DND-41 (cell line): ENCODE measurements around the gene FCRL2.

Source experiments
- ATAC-seq: fragments of 200-7000 bp; cut with Tn5 transposase; 3 replicates; pipeline ENCODE4 v1.9.1; 2021; ENCODE audit warnings: low read depth; ENCODE audit not compliant: insufficient read depth
- DNase-seq: peaks from one replicate; pipeline ENCODE4 v3.0.0-alpha.2; 2020
- H2AFZ ChIP-seq: 2 replicates; pipeline ENCODE4 v1.6.0; 2012; ENCODE audit warnings: low read depth, low read length
- H3K27ac ChIP-seq: 2 replicates; pipeline ENCODE4 v1.5.1; 2012; ENCODE audit warnings: low read length, inconsistent platforms
- H3K27me3 ChIP-seq: fragments of 200-600 bp; sonication (generic); 2 replicates; pipeline ENCODE4 v1.6.0; 2012; ENCODE audit warnings: low read length, mild to moderate bottlenecking, inconsistent platforms; ENCODE audit not compliant: insufficient read depth, poor library complexity
- H3K36me3 ChIP-seq: 2 replicates; pipeline ENCODE4 v1.5.1; 2012; ENCODE audit warnings: low read length, inconsistent platforms; ENCODE audit not compliant: insufficient read depth
- H3K4me1 ChIP-seq: 2 replicates; pipeline ENCODE4 v1.5.1; 2012; ENCODE audit warnings: mild to moderate bottlenecking, low read length; ENCODE audit not compliant: insufficient read depth
- H3K4me2 ChIP-seq: 2 replicates; pipeline ENCODE4 v1.6.0; 2012; ENCODE audit warnings: mild to moderate bottlenecking, moderate library complexity, low read length, inconsistent platforms; ENCODE audit not compliant: insufficient read depth
- H3K4me3 ChIP-seq, 2 experiments: fragments of 200-600 bp in 1 of 2; shearing (Covaris generic) in 1 of 2; 2 replicates each; pipeline ENCODE4 v1.5.1; 2012 to 2016; ENCODE audit warnings: inconsistent platforms in 2 of 2, low read length in 2 of 2, mild to moderate bottlenecking in 2 of 2, low read depth in 1 of 2, moderate library complexity in 1 of 2
- H3K79me2 ChIP-seq: 2 replicates; pipeline ENCODE4 v1.6.0; 2012; ENCODE audit warnings: low read length, inconsistent platforms; ENCODE audit not compliant: insufficient read depth
- H3K9ac ChIP-seq: 2 replicates; pipeline ENCODE4 v1.6.0; 2012; ENCODE audit warnings: low read depth, mild to moderate bottlenecking, inconsistent platforms, low read length, moderate library complexity
- H3K9me3 ChIP-seq: 2 replicates; pipeline ENCODE4 v1.5.1; 2012; ENCODE audit warnings: low read length, moderate library complexity, mild to moderate bottlenecking, inconsistent platforms; ENCODE audit not compliant: insufficient read depth, severe bottlenecking
- H4K20me1 ChIP-seq: 2 replicates; pipeline ENCODE4 v1.6.0; 2012; ENCODE audit warnings: low read length; ENCODE audit not compliant: insufficient read depth
- CTCF ChIP-seq: IDR thresholded peaks from 2 replicates; pipeline ENCODE4 v1.5.1; 2012; ENCODE audit warnings: borderline replicate concordance, low read length, moderate library complexity, mild to moderate bottlenecking; ENCODE audit not compliant: poor library complexity, severe bottlenecking; ENCODE audit errors: extremely low read depth
- EZH2 ChIP-seq: IDR thresholded peaks from 3 replicates; pipeline ENCODE4 v1.6.1; 2012; ENCODE audit warnings: borderline replicate concordance, low read depth, mild to moderate bottlenecking, moderate library complexity, low read length, inconsistent platforms; ENCODE audit not compliant: severe bottlenecking

The FCRL2 gene

GRCh38 chr1:157715736-157716135, 61.2 kb downstream of the FCRL2 start:
- Histone ChIP-seq H3K79me2 (no peaks in the 10 kb centered on the region), H3K27me3 (no peaks in the 10 kb centered on the region), H3K9me3 (peaks cover under 1% of the 10 kb centered on the region), H3K4me2 (no peak overlapping the region), H3K4me3 (no peak overlapping the region), H4K20me1 (no peaks in the 10 kb centered on the region), H2AFZ (no peak overlapping the region), H3K27ac (no peak overlapping the region), H3K4me1 (no peaks in the 10 kb centered on the region), H3K36me3 (no peaks in the 10 kb centered on the region), H3K9ac (no peak overlapping the region)
- ATAC-seq (no peak), DNase-seq (no peak)
- TF ChIP-seq EZH2 (no peak), CTCF (no peak)

- Histone ChIP-seq H3K9me3 (no peaks in the 10 kb centered on the region), H3K79me2 (no peaks in the 10 kb centered on the region), H3K36me3 (no peaks in the 10 kb centered on the region), H4K20me1 (no peaks in the 10 kb centered on the region), H3K4me3 (no peak overlapping the region), H3K4me1 (no peaks in the 10 kb centered on the region), H3K27me3 (no peaks in the 10 kb centered on the region), H3K9ac (no peak overlapping the region), H3K27ac (no peak overlapping the region), H3K4me2 (no peak overlapping the region), H2AFZ (no peak overlapping the region)
- DNase-seq (no peak), ATAC-seq (no peak)
- no peak for TF ChIP-seq EZH2
- TF ChIP-seq CTCF = no peak
Measured at GRCh38 chr1:157711802-157712201, 65.1 kb downstream of the FCRL2 start.

GRCh38 chr1:157704878-157705277, 72.1 kb downstream of the FCRL2 start:
- Histone ChIP-seq H3K27ac (no peak overlapping the region), H3K27me3 (no peaks in the 10 kb centered on the region), H3K36me3 (no peaks in the 10 kb centered on the region), H3K4me2 (no peak overlapping the region), H3K9ac (no peak overlapping the region), H4K20me1 (no peaks in the 10 kb centered on the region), H2AFZ (no peak overlapping the region), H3K4me1 (no peaks in the 10 kb centered on the region), H3K4me3 (no peak overlapping the region), H3K79me2 (no peaks in the 10 kb centered on the region), H3K9me3 (no peaks in the 10 kb centered on the region)
- TF ChIP-seq EZH2 = no peak
- no peak for TF ChIP-seq CTCF
- DNase-seq (no peak), ATAC-seq (no peak)

- H3K4me2 ChIP-seq = no peak overlapping the region
- no peak overlapping the region for H3K9ac ChIP-seq
- no peak overlapping the region for H3K27ac ChIP-seq
- DNase-seq (no peak), ATAC-seq (no peak)
- H3K4me3 ChIP-seq = no peak overlapping the region
- H3K4me1 ChIP-seq = no peaks in the 10 kb centered on the region
- H3K79me2 ChIP-seq = no peaks in the 10 kb centered on the region
- no peaks in the 10 kb centered on the region for H4K20me1 ChIP-seq
- no peak overlapping the region for H2AFZ ChIP-seq
- no peaks in the 10 kb centered on the region for H3K36me3 ChIP-seq
- H3K9me3 ChIP-seq = no peaks in the 10 kb centered on the region
- TF ChIP-seq CTCF = no peak
- no peak for TF ChIP-seq EZH2
- no peaks in the 10 kb centered on the region for H3K27me3 ChIP-seq
Measured at GRCh38 chr1:157703981-157704380, 73.0 kb downstream of the FCRL2 start.
